LNCAP (cell line): Measurements from ENCODE around the gene MARS1.

Experiments
- CTCF ChIP-seq: fragments of 450-650 bp; IDR thresholded peaks from 2 replicates; pipeline ENCODE4 v1.5.1; 2017; ENCODE audit warnings: mild to moderate bottlenecking

MARS1 gene

DNA sequence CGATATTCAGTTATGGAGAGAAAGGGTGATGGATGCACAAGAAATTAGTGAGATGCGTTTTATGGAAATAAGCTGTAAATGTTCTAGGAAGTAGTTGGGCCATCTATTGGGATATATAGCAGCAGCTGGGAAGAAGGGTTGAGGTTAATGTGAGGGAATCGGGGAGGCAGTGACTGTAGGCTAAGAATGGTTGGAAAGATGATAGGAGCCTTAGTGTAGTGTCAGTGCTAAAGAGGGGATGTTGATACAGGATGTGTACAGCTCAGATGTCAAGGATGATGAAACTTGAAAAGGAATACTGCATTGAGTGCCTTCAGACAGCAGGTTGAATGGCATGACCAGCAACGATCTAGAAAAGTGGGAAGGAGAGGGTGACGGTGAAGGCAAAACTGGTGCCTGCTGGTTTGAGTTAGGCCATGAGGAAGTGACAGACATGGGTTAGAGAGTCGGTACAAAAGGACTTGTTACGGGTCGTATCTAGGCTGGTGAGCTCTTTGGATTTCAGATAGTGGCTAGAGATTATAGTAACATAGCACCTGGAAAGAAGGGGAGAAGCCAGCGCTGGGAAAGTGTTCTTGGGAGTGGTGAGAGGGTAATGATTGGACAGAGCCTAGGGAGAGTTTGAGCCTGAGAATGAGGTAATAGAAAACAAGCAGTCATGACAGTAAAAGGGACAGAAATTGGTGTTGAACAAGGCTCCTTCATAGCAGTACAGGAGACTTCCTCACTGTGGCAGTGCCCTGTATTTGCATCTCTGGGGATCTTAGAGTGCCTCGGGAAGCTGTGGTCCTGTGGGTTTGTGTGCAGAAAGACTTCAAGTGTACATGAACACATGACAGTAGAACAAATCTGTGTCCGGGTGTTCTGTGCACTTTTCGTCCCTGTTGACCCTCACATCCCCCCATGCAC is 9.6 kb downstream of the MARS1 start:
- TF ChIP-seq CTCF, result no peak

- no peak for TF ChIP-seq CTCF
Observed at GRCh38 chr12:57498132-57498502, 10.2 kb downstream of the MARS1 start.

DNA sequence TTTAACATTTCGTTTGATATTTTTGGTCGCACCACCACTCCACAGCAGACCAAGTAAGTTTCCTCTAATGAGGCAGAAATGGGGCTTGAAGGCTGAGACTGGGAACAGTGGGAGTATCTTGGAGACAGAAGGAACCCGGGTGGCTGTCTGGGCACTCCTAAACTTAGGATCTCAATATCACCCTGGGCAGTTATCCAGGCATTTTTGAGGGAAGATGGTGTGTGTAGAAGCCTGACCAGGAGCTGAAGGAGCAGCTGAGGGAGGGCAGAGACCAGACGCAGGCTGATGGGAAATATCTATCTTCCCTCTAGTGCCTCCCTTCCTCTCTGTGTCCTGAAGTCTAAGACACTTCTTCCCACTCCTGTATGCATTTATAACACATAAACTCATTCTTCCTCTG is 10.7 kb downstream of the MARS1 start:
- no peak for TF ChIP-seq CTCF

- no peak for TF ChIP-seq CTCF
Observed at GRCh38 chr12:57500213-57500612, 12.3 kb downstream of the MARS1 start.

DNA sequence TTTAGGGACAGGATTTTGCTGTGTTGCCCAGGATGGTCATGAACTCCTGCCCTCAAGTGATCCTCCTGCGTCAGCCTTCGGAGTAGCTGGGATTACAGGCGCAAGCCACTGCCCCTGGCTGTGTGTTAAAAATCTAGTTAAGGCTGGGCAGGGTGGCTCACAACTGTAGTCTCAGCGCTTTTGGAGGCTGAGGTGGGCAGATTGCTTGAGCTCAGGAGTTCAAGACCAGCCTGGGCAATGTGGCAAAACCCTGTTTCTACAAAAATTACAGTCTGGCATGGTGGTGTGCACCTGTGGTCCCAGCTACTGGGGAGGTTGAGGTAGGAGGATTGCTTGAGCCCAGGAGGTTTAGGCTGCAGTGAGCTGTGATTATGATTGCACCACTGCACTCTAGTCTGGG is 23.3 kb downstream of the MARS1 start:
- TF ChIP-seq CTCF, result no peak

- no peak for TF ChIP-seq CTCF
Observed at GRCh38 chr12:57511588-57512325, 23.9 kb downstream of the MARS1 start.

DNA sequence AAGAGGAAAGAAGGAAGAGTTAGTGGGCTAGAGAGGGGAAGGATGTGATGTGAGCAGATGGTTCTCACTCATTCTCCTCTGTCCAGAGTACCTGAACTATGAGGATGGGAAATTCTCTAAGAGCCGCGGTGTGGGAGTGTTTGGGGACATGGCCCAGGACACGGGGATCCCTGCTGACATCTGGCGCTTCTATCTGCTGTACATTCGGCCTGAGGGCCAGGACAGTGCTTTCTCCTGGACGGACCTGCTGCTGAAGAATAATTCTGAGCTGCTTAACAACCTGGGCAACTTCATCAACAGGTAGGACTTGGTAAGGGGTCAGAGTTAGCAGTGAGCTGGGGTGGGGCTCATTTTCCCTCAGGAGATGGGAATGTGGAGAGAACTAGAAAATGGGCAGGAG is 24.8 kb downstream of the MARS1 start:
- no peak for TF ChIP-seq CTCF
